GM12864 (cell line): ENCODE results near the gene MAIP1.

Experiments used
- DNase-seq: peaks from one replicate; pipeline ENCODE4 v3.0.0-alpha.2; 2011; ENCODE audit warnings: low read depth
- H3K4me3 ChIP-seq: 2 replicates; pipeline ENCODE4 v1.5.1; 2011; ENCODE audit warnings: mild to moderate bottlenecking, low read depth, low read length, control low read depth
- CTCF ChIP-seq: IDR thresholded peaks from 2 replicates; pipeline ENCODE4 v1.5.1; 2011; ENCODE audit warnings: low read depth, mild to moderate bottlenecking, moderate library complexity, low read length, control low read depth, inconsistent platforms; ENCODE audit errors: missing control alignments

Gene MAIP1

GRCh38 chr2:199985625-199986207, 30.3 kb downstream of the MAIP1 start:
- H3K4me3 ChIP-seq: no peak overlapping the region
- peak; percentile 74 for TF ChIP-seq CTCF
- peak; percentile 43 for DNase-seq

- H3K4me3 ChIP-seq: no peak overlapping the region
- TF ChIP-seq CTCF: no peak
- DNase-seq: no peak
Observed at GRCh38 chr2:199987586-199987985, 32.2 kb downstream of the MAIP1 start.

- DNase-seq: no peak
- TF ChIP-seq CTCF: no peak
- no peak overlapping the region for H3K4me3 ChIP-seq
Observed at GRCh38 chr2:199988151-199988550, 32.8 kb downstream of the MAIP1 start.

GRCh38 chr2:199989822-199990221, 34.4 kb downstream of the MAIP1 start:
- DNase-seq: no peak
- no peak for TF ChIP-seq CTCF
- no peak overlapping the region for H3K4me3 ChIP-seq

GRCh38 chr2:199991691-199992090, 36.3 kb downstream of the MAIP1 start:
- no peak overlapping the region for H3K4me3 ChIP-seq
- TF ChIP-seq CTCF: no peak
- DNase-seq: no peak

GRCh38 chr2:199992296-199992695, 36.9 kb downstream of the MAIP1 start:
- DNase-seq: no peak
- no peak for TF ChIP-seq CTCF

GRCh38 chr2:199994371-199994770, 39.0 kb downstream of the MAIP1 start:
- no peak for TF ChIP-seq CTCF
- no peak for DNase-seq
- H3K4me3 ChIP-seq: no peak overlapping the region

More at GRCh38 chr2:199992296-199992695, 36.9 kb downstream of the MAIP1 start:
- no peak overlapping the region for H3K4me3 ChIP-seq
